GM19324 (cell line): ENCODE measurements around the gene SRA1.

ENCODE experiments used
- ATAC-seq: cut with Tn5 transposase; IDR thresholded peaks from one replicate; pipeline ENCODE4 v1.9.1; 2021; ENCODE audit warnings: mild to moderate bottlenecking, moderate library complexity; ENCODE audit not compliant: unreplicated experiment, low FRiP score

Gene SRA1

GRCh38 chr5:140551872-140552271 is 5.4 kb downstream of the SRA1 start:
- no peak for ATAC-seq

GRCh38 chr5:140550147-140551079 is 6.9 kb downstream of the SRA1 start:
- ATAC-seq = no peak

- no peak for ATAC-seq
Measured at GRCh38 chr5:140549237-140550144, 7.8 kb downstream of the SRA1 start.

- ATAC-seq = no peak
Measured at GRCh38 chr5:140548791-140549190, 8.5 kb downstream of the SRA1 start.

GRCh38 chr5:140548300-140548688 is 9.0 kb downstream of the SRA1 start:
- no peak for ATAC-seq

GRCh38 chr5:140547508-140548299 is 9.6 kb downstream of the SRA1 start, which contains the start of gene EIF4EBP3:
Gene EIF4EBP3, plus strand, starts transcription at chr5:140547662. Its CDS starts 76 bp downstream, at chr5:140547738.
- ATAC-seq = peak; percentile 95

GRCh38 chr5:140546851-140547507 is 10.3 kb downstream of the SRA1 start:
- no peak for ATAC-seq

GRCh38 chr5:140545606-140546005 is 11.7 kb downstream of the SRA1 start:
- ATAC-seq = no peak

- ATAC-seq = no peak
Measured at GRCh38 chr5:140544986-140545385, 12.3 kb downstream of the SRA1 start.

- ATAC-seq = no peak
Measured at GRCh38 chr5:140542972-140543371, 14.3 kb downstream of the SRA1 start.

- ATAC-seq = no peak
Measured at GRCh38 chr5:140540227-140540626, 17.0 kb downstream of the SRA1 start.

- ATAC-seq = no peak
Measured at GRCh38 chr5:140524003-140524402, 33.3 kb downstream of the SRA1 start.

- no peak for ATAC-seq
Measured at GRCh38 chr5:140513124-140513523, 44.1 kb downstream of the SRA1 start.

- no peak for ATAC-seq
Measured at GRCh38 chr5:140509898-140510297, 47.4 kb downstream of the SRA1 start.

GRCh38 chr5:140502834-140503233 is 54.4 kb downstream of the SRA1 start:
- ATAC-seq = no peak
